HFF-Myc (cell line): ENCODE results near the gene RHO.
"Not testable (repeated sequence)": the region's sequence is repeated elsewhere in the genome, so short reads cannot be mapped to it uniquely, and the experiment has no call there.

Source experiments
- DNase-seq: peaks from one replicate; pipeline ENCODE4 v3.0.0-alpha.2; 2011; ENCODE audit warnings: low read depth; ENCODE audit errors: extremely low read depth
- H3K4me3 ChIP-seq: replicated peaks from 2 replicates; pipeline ENCODE4 v1.5.1; 2011; ENCODE audit warnings: low read depth, mild to moderate bottlenecking, control low read depth, low read length
- CTCF ChIP-seq: IDR thresholded peaks from 2 replicates; pipeline ENCODE4 v1.5.1; 2012; ENCODE audit warnings: mild to moderate bottlenecking, low read depth, low read length, control low read depth; ENCODE audit errors: missing control alignments

Gene RHO

GRCh38 chr3:129528589-129529100, at the start of gene RHO:
Gene RHO (plus strand): TSS chr3:129528639. CDS start chr3:129528734, 95 bp downstream.
- no peak within 1 kb of the TSS for H3K4me3 ChIP-seq
- no peak for TF ChIP-seq CTCF
- no peak for DNase-seq

GRCh38 chr3:129481225-129481765, 47.1 kb upstream of the RHO start:
- not testable (repeated sequence) for H3K4me3 ChIP-seq, DNase-seq

GRCh38 chr3:129481766-129482332, 46.6 kb upstream of the RHO start:
- DNase-seq = no peak
- no peak overlapping the region for H3K4me3 ChIP-seq
- TF ChIP-seq CTCF = no peak

DNA sequence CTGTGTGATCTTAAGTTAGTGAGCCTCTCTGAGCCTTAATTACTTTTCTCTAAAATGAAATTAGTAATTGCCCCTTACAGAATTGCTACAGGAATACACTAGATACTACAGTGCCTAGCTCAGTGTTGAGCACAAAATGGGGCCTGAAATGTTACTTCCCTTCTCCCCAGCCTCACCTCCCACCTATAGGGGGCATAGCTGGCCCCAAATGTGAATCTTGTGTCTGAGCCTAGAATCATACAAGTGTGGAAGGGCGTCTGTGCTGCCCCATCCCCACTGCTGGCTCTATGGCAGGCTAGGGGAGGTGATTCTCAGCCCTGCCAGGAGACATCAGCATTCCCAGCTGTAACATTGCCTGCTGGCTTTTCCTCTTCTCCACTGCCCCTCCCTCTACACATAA, 45.7 kb upstream of the RHO start:
- H3K4me3 ChIP-seq = no peak overlapping the region
- no peak for DNase-seq
- TF ChIP-seq CTCF = peak; percentile 44

DNA sequence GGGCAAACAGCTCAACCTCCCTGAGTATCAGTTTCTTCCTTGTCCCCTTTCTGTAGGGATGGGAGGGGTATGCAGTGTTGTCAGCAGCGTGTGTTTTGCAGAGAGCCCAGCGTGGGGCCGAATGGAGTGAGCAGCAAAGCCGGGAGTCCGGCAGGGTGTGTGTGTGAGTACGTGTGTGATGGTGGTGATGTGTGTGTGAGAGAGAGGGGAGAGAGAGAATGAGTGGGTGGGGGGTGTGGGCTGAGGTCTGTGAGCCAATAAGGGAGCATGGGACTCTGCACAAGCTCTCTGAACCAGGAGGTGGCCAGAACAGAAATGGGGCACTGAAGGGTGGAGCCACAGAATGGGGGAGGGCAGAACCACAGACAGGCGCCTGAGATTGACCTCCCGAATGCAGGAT, 44.6 kb upstream of the RHO start:
- no peak overlapping the region for H3K4me3 ChIP-seq
- no peak for TF ChIP-seq CTCF

GRCh38 chr3:129485146-129485545, 43.3 kb upstream of the RHO start:
- not testable (repeated sequence) for H3K4me3 ChIP-seq, DNase-seq

More for the DNA sequence above, 44.6 kb upstream of the RHO start:
- DNase-seq = no peak

GRCh38 chr3:129485721-129486663, 42.4 kb upstream of the RHO start:
- no peak for TF ChIP-seq CTCF
- peak; percentile 52 for DNase-seq
- H3K4me3 ChIP-seq = no peak overlapping the region
